Stomach (tissue), 4 donors: ENCODE data around the gene RPS6KL1.

Experiments used
- EP300 ChIP-seq: sonication (generic); formaldehyde crosslinking; IDR thresholded peaks from one replicate; pipeline ENCODE4 v1.6.1; 2017; ENCODE audit warnings: antibody characterized with exemption
- POLR2A ChIP-seq, 4 donors: fragments of 450-650 bp; IDR thresholded peaks; one replicate each; pipeline ENCODE4 v1.6.1; 2016; ENCODE audit warnings: antibody characterized with exemption in 4 of 4, control low read depth in 2 of 4, mild to moderate bottlenecking in 1 of 4, moderate library complexity in 1 of 4
- POLR2AphosphoS5 ChIP-seq, 3 donors: sonication (generic); formaldehyde crosslinking; IDR thresholded peaks; one replicate each; pipeline ENCODE4 v1.6.1; 2016; ENCODE audit warnings: antibody characterized with exemption in 3 of 3

DNA sequence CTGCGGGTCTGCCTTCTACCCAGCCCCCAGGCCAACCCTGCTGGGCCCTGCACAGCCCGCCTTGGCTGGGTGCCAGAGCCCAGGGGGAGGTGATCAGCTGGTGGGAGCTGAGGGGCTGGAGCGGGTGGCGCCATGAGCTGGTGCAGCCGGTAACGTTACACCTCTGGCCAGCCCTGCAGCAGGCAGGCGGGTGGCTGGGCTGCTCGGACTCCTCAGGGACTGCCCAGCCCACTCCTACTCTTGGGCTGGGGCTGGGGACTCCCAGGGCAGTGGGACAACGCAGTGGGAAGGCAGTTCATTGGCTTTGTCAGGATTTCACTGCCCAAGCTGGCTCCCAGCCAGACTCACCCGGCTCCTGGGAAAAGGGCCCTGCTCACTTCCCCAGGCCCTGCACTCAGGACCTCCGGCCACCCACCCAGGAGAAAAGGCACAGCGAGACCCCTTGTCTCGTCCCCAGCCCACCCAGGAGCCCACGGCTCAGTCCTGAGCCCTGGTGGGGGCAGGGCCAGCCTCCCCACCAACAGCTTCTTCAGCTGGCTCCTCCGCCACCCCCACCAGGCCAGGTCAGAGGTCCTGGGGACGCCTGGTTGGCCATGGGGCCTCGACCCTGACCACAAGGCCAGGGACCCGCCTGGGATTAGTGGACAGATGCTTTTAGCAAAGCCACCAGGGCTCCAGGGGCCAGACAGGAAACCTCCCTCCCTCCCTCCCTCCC lies 31.3 kb upstream of the RPS6KL1 start:
- TF ChIP-seq EP300 (no peak), POLR2AphosphoS5 (IDR thresholded peaks at IDR 0.05) (no peak), POLR2A (IDR thresholded peaks at IDR 0.05) (no peak)
